ENCODE results near the gene CCR7. TPM values are rescaled to one million over a fixed set of nuclear protein-coding genes. Genes with fewer than 3 reads are reported as not detected.

CCR7 gene
- total RNA-seq, 1 donor: not detected

- peak overlapping the region; percentile 41 for H3K4me2 ChIP-seq (ENCODE audit: insufficient read depth, low read length)
- DNase-seq (ENCODE audit: insufficient read length, low spot score, missing footprints): no peak
- no peaks in the 10 kb centered on the region for H3K79me2 ChIP-seq (ENCODE audit: insufficient read depth, low read length)
- peaks cover 63% of the 10 kb centered on the region for H3K4me1 ChIP-seq (ENCODE audit: insufficient read depth, low read length)
- H2AFZ ChIP-seq (ENCODE audit: low read length): peak overlapping the region; percentile 38
- H4K20me1 ChIP-seq (ENCODE audit: insufficient read depth, low read length): no peaks in the 10 kb centered on the region
- TF ChIP-seq CTCF (IDR thresholded peaks at IDR 0.05; ENCODE audit: extremely low read depth, low read depth, low read length): no peak
- no peak overlapping the region for H3K4me3 ChIP-seq (ENCODE audit: insufficient read depth, low read length)
- H3K9me3 ChIP-seq (ENCODE audit: low read depth, low read length): no peaks in the 10 kb centered on the region
- no peaks in the 10 kb centered on the region for H3K27me3 ChIP-seq (ENCODE audit: insufficient read depth, low read length)
- H3K36me3 ChIP-seq (ENCODE audit: insufficient read depth, low read length): no peaks in the 10 kb centered on the region
- H3K27ac ChIP-seq (ENCODE audit: low read depth, low read length): peak overlapping the region; percentile 99
These were observed 31.4 kb downstream of the CCR7 start for GRCh38 chr17:40533896-40534295.

GRCh38 chr17:40532520-40533253, 32.6 kb downstream of the CCR7 start:
- H3K4me3 ChIP-seq (ENCODE audit: insufficient read depth, low read length): no peak overlapping the region
- no peaks in the 10 kb centered on the region for H3K9me3 ChIP-seq (ENCODE audit: low read depth, low read length)
- no peak for DNase-seq (ENCODE audit: insufficient read length, low spot score, missing footprints)
- peak overlapping the region; percentile 13 for H2AFZ ChIP-seq (ENCODE audit: low read length)
- no peak for TF ChIP-seq CTCF (IDR thresholded peaks at IDR 0.05; ENCODE audit: extremely low read depth, low read depth, low read length)
- no peaks in the 10 kb centered on the region for H3K79me2 ChIP-seq (ENCODE audit: insufficient read depth, low read length)
- no peaks in the 10 kb centered on the region for H4K20me1 ChIP-seq (ENCODE audit: insufficient read depth, low read length)
- H3K4me1 ChIP-seq (ENCODE audit: insufficient read depth, low read length): peaks cover 53% of the 10 kb centered on the region
- H3K36me3 ChIP-seq (ENCODE audit: insufficient read depth, low read length): no peaks in the 10 kb centered on the region
- H3K27ac ChIP-seq (ENCODE audit: low read depth, low read length): peak overlapping the region; percentile 99
- H3K4me2 ChIP-seq (ENCODE audit: insufficient read depth, low read length): peak overlapping the region; percentile 2
- H3K27me3 ChIP-seq (ENCODE audit: insufficient read depth, low read length): no peaks in the 10 kb centered on the region

GRCh38 chr17:40531051-40531991, 34.0 kb downstream of the CCR7 start:
- Histone ChIP-seq H3K4me1 (ENCODE audit: insufficient read depth, low read length) (peaks cover 44% of the 10 kb centered on the region), H3K27me3 (ENCODE audit: insufficient read depth, low read length) (no peaks in the 10 kb centered on the region), H3K4me2 (ENCODE audit: insufficient read depth, low read length) (no peak overlapping the region), H3K4me3 (ENCODE audit: insufficient read depth, low read length) (no peak overlapping the region), H3K9me3 (ENCODE audit: low read depth, low read length) (no peaks in the 10 kb centered on the region), H3K79me2 (ENCODE audit: insufficient read depth, low read length) (no peaks in the 10 kb centered on the region), H3K27ac (ENCODE audit: low read depth, low read length) (peak overlapping the region; percentile 99), H3K36me3 (ENCODE audit: insufficient read depth, low read length) (no peaks in the 10 kb centered on the region), H4K20me1 (ENCODE audit: insufficient read depth, low read length) (no peaks in the 10 kb centered on the region), H2AFZ (ENCODE audit: low read length) (peak overlapping the region; percentile 41)
- no peak for DNase-seq (ENCODE audit: insufficient read length, low spot score, missing footprints)
- TF ChIP-seq CTCF (IDR thresholded peaks at IDR 0.05; ENCODE audit: extremely low read depth, low read depth, low read length): no peak

GRCh38 chr17:40530531-40530994, 34.7 kb downstream of the CCR7 start:
- DNase-seq (ENCODE audit: insufficient read length, low spot score, missing footprints): no peak
- no peaks in the 10 kb centered on the region for H3K79me2 ChIP-seq (ENCODE audit: insufficient read depth, low read length)
- no peak overlapping the region for H3K4me3 ChIP-seq (ENCODE audit: insufficient read depth, low read length)
- no peaks in the 10 kb centered on the region for H3K9me3 ChIP-seq (ENCODE audit: low read depth, low read length)
- H3K36me3 ChIP-seq (ENCODE audit: insufficient read depth, low read length): no peaks in the 10 kb centered on the region
- no peaks in the 10 kb centered on the region for H4K20me1 ChIP-seq (ENCODE audit: insufficient read depth, low read length)
- no peak for TF ChIP-seq CTCF (IDR thresholded peaks at IDR 0.05; ENCODE audit: extremely low read depth, low read depth, low read length)
- H3K4me1 ChIP-seq (ENCODE audit: insufficient read depth, low read length): peaks cover 40% of the 10 kb centered on the region
- H2AFZ ChIP-seq (ENCODE audit: low read length): no peak overlapping the region
- no peak overlapping the region for H3K4me2 ChIP-seq (ENCODE audit: insufficient read depth, low read length)
- peak overlapping the region; percentile 8 for H3K27ac ChIP-seq (ENCODE audit: low read depth, low read length)
- H3K27me3 ChIP-seq (ENCODE audit: insufficient read depth, low read length): no peaks in the 10 kb centered on the region

Measured in osteoblast (primary cell).